Karpas-422 (cell line): ENCODE data around the gene DMRTC1B. TPM values are rescaled to one million over a fixed set of nuclear protein-coding genes. Genes with fewer than 3 reads are reported as not detected.
"Not testable (repeated sequence)": the region's sequence is repeated elsewhere in the genome, so short reads cannot be mapped to it uniquely, and the experiment has no call there.

ENCODE experiments used
- DNase-seq: peaks from one replicate; pipeline ENCODE4 v3.0.0-alpha.2; 2015
- H2AFZ ChIP-seq: fragments of 200-600 bp; sonication (generic); 2 replicates; pipeline ENCODE4 v1.6.1; 2014; ENCODE audit warnings: antibody characterized with exemption, low read length, mixed read lengths
- H3K27ac ChIP-seq: fragments of 200-600 bp; sonication (generic); 2 replicates; pipeline ENCODE4 v1.5.1; 2014; ENCODE audit warnings: mild to moderate bottlenecking, low read length, moderate library complexity
- H3K27me3 ChIP-seq: fragments of 200-600 bp; sonication (generic); 2 replicates; pipeline ENCODE4 v1.6.1; 2014; ENCODE audit warnings: low read length, mixed read lengths
- H3K36me3 ChIP-seq: fragments of 200-600 bp; sonication (generic); 2 replicates; pipeline ENCODE4 v1.6.1; 2014; ENCODE audit warnings: low read length, mixed read lengths; ENCODE audit not compliant: insufficient read depth
- H3K4me1 ChIP-seq: fragments of 200-600 bp; sonication (generic); 2 replicates; pipeline ENCODE4 v1.6.1; 2014; ENCODE audit warnings: mild to moderate bottlenecking, low read length, mixed read lengths
- H3K4me2 ChIP-seq: fragments of 200-600 bp; sonication (generic); 2 replicates; pipeline ENCODE4 v1.6.1; 2014; ENCODE audit warnings: low read length, low read depth, mild to moderate bottlenecking; ENCODE audit not compliant: poor library complexity, severe bottlenecking
- H3K4me3 ChIP-seq: fragments of 200-600 bp; sonication (generic); 2 replicates; pipeline ENCODE4 v1.5.1; 2014; ENCODE audit warnings: mild to moderate bottlenecking, antibody characterized with exemption, low read length, mixed read lengths
- H3K79me2 ChIP-seq: fragments of 200-600 bp; sonication (generic); 2 replicates; pipeline ENCODE4 v1.6.1; 2014; ENCODE audit warnings: mild to moderate bottlenecking, low read length, mixed read lengths
- H3K9ac ChIP-seq: fragments of 200-600 bp; sonication (generic); 2 replicates; pipeline ENCODE4 v1.6.0; 2014; ENCODE audit warnings: low read length
- H3K9me2 ChIP-seq: fragments of 200-600 bp; sonication (generic), shearing (Covaris generic); replicated peaks from 2 replicates; pipeline ENCODE4 v1.6.0; 2014; ENCODE audit warnings: mild to moderate bottlenecking, low read length, moderate library complexity; ENCODE audit not compliant: insufficient read depth
- H3K9me3 ChIP-seq: fragments of 300-700, 200-600 bp; sonication (generic); 2 replicates; pipeline ENCODE4 v1.6.1; 2014; ENCODE audit warnings: low read length, mixed read lengths
- H4K20me1 ChIP-seq: fragments of 200-600 bp; sonication (generic); 2 replicates; pipeline ENCODE4 v1.6.1; 2014; ENCODE audit warnings: mild to moderate bottlenecking, antibody characterized with exemption, low read length, low read depth; ENCODE audit not compliant: insufficient read depth
- total RNA-seq: library from RNA; depleted of rRNA; stranded (reverse); fragments of >200 nt; shearing (Covaris generic); gene quantifications from 2 replicates; pipeline ENCODE4 v1.2.3, GENCODE V29; 2014; ENCODE audit warnings: low replicate concordance; rRNA removed

The DMRTC1B gene
- total RNA-seq: not detected in 2 replicates

- DNase-seq, H4K20me1 ChIP-seq, H3K9ac ChIP-seq, H3K27ac ChIP-seq, H3K36me3 ChIP-seq, H3K9me2 ChIP-seq, H3K4me3 ChIP-seq, H3K4me2 ChIP-seq, H3K9me3 ChIP-seq, H3K4me1 ChIP-seq, H3K27me3 ChIP-seq, H3K79me2 ChIP-seq, H2AFZ ChIP-seq: not testable (repeated sequence)
These were observed at the start of gene DMRTC1B for GRCh38 chrX:72776653-72777466. DMRTC1B (plus strand) TSS chrX:72776890; CDS start chrX:72845136, 68,246 bp downstream.

GRCh38 chrX:72727846-72728245, 48.8 kb upstream of the DMRTC1B start:
- Histone ChIP-seq H3K36me3 (no peaks in the 10 kb centered on the region), H3K9ac (no peak overlapping the region), H4K20me1 (no peaks in the 10 kb centered on the region), H3K4me2 (no peak overlapping the region), H3K27ac (no peak overlapping the region), H2AFZ (no peak overlapping the region), H3K4me3 (no peak overlapping the region), H3K4me1 (no peaks in the 10 kb centered on the region), H3K79me2 (no peaks in the 10 kb centered on the region), H3K27me3 (no peaks in the 10 kb centered on the region), H3K9me2 (no peaks in the 10 kb centered on the region), H3K9me3 (no peaks in the 10 kb centered on the region)
- DNase-seq: no peak

- not testable (repeated sequence) for H3K9ac ChIP-seq, H3K4me1 ChIP-seq, DNase-seq, H3K79me2 ChIP-seq, H3K9me2 ChIP-seq, H2AFZ ChIP-seq, H3K27ac ChIP-seq, H3K36me3 ChIP-seq, H4K20me1 ChIP-seq, H3K4me2 ChIP-seq, H3K4me3 ChIP-seq, H3K9me3 ChIP-seq, H3K27me3 ChIP-seq
These were observed 43.1 kb upstream of the DMRTC1B start for GRCh38 chrX:72733636-72734035.

- Histone ChIP-seq H3K36me3 (no peaks in the 10 kb centered on the region), H3K4me1 (no peaks in the 10 kb centered on the region), H3K4me2 (no peak overlapping the region), H3K27me3 (no peaks in the 10 kb centered on the region), H3K9me2 (no peaks in the 10 kb centered on the region), H4K20me1 (no peaks in the 10 kb centered on the region), H3K27ac (no peak overlapping the region), H3K9ac (no peak overlapping the region), H2AFZ (no peak overlapping the region), H3K79me2 (no peaks in the 10 kb centered on the region), H3K4me3 (no peak overlapping the region), H3K9me3 (no peaks in the 10 kb centered on the region)
- no peak for DNase-seq
These were observed 41.1 kb upstream of the DMRTC1B start for GRCh38 chrX:72735561-72735960.

GRCh38 chrX:72745546-72745945, 31.1 kb upstream of the DMRTC1B start:
- H3K79me2 ChIP-seq, H3K9ac ChIP-seq, H3K27me3 ChIP-seq, H3K36me3 ChIP-seq, H3K9me2 ChIP-seq, H3K4me1 ChIP-seq, DNase-seq, H2AFZ ChIP-seq, H3K4me2 ChIP-seq, H4K20me1 ChIP-seq, H3K9me3 ChIP-seq, H3K4me3 ChIP-seq, H3K27ac ChIP-seq: not testable (repeated sequence)

GRCh38 chrX:72748545-72748944, 28.1 kb upstream of the DMRTC1B start:
- not testable (repeated sequence) for H3K4me3 ChIP-seq, H3K36me3 ChIP-seq, H3K27me3 ChIP-seq, H3K4me1 ChIP-seq, H4K20me1 ChIP-seq, H3K9me3 ChIP-seq, H3K27ac ChIP-seq, H2AFZ ChIP-seq, H3K79me2 ChIP-seq, H3K9me2 ChIP-seq, DNase-seq, H3K9ac ChIP-seq, H3K4me2 ChIP-seq

GRCh38 chrX:72760454-72760853, 16.2 kb upstream of the DMRTC1B start:
- H3K27ac ChIP-seq, H4K20me1 ChIP-seq, H3K36me3 ChIP-seq, H3K4me2 ChIP-seq, H3K9me2 ChIP-seq, H3K79me2 ChIP-seq, H2AFZ ChIP-seq, H3K27me3 ChIP-seq, DNase-seq, H3K9ac ChIP-seq, H3K9me3 ChIP-seq, H3K4me1 ChIP-seq, H3K4me3 ChIP-seq: not testable (repeated sequence)

GRCh38 chrX:72777467-72777790, 739 bp downstream of the DMRTC1B start:
- H3K27me3 ChIP-seq, H3K9ac ChIP-seq, H3K79me2 ChIP-seq, H4K20me1 ChIP-seq, H3K9me3 ChIP-seq, H3K4me3 ChIP-seq, H2AFZ ChIP-seq, H3K4me1 ChIP-seq, H3K36me3 ChIP-seq, DNase-seq, H3K9me2 ChIP-seq, H3K4me2 ChIP-seq, H3K27ac ChIP-seq: not testable (repeated sequence)

- H3K4me2 ChIP-seq, H3K4me1 ChIP-seq, H3K4me3 ChIP-seq, H3K9ac ChIP-seq, H3K27ac ChIP-seq, H3K27me3 ChIP-seq, DNase-seq, H3K36me3 ChIP-seq, H3K9me2 ChIP-seq, H4K20me1 ChIP-seq, H3K79me2 ChIP-seq, H3K9me3 ChIP-seq, H2AFZ ChIP-seq: not testable (repeated sequence)
These were observed 1.5 kb downstream of the DMRTC1B start for GRCh38 chrX:72778146-72778545.
